SU-DHL-6 (cell line): Measurements from ENCODE around the gene DCN.

Source experiments
- H2AFZ ChIP-seq: fragments of 200-600 bp; sonication (generic); 2 replicates; pipeline ENCODE4 v1.6.1; 2014; ENCODE audit warnings: low read depth, mild to moderate bottlenecking, moderate library complexity, mixed read lengths, antibody characterized with exemption, low read length; ENCODE audit not compliant: severe bottlenecking
- H3F3A ChIP-seq: fragments of 200-600 bp; shearing (Covaris generic); 2 replicates; pipeline ENCODE4 v1.6.0; 2016; ENCODE audit warnings: antibody characterized with exemption, mild to moderate bottlenecking; ENCODE audit not compliant: insufficient read depth
- H3K27ac ChIP-seq: fragments of 200-600 bp; sonication (generic); 2 replicates; pipeline ENCODE4 v1.5.1; 2016; ENCODE audit warnings: low read depth, mild to moderate bottlenecking, low read length, moderate library complexity, mixed read lengths
- H3K27me3 ChIP-seq: fragments of 200-600 bp; sonication (generic), shearing (Covaris generic); 2 replicates; pipeline ENCODE4 v1.6.0; 2014; ENCODE audit warnings: mild to moderate bottlenecking, low read length
- H3K36me3 ChIP-seq: fragments of 200-600 bp; sonication (generic); 2 replicates; pipeline ENCODE4 v1.6.1; 2014; ENCODE audit warnings: mild to moderate bottlenecking, low read length, mixed read lengths
- H3K4me2 ChIP-seq: fragments of 300-600, 200-600 bp; shearing (Covaris generic), sonication (generic); 2 replicates; pipeline ENCODE4 v1.6.0; 2014; ENCODE audit warnings: low read length, low read depth, mild to moderate bottlenecking; ENCODE audit not compliant: poor library complexity, severe bottlenecking
- H3K4me3 ChIP-seq: fragments of 200-600 bp; sonication (generic); 2 replicates; pipeline ENCODE4 v1.5.1; 2014; ENCODE audit warnings: antibody characterized with exemption, low read length, mild to moderate bottlenecking, mixed read lengths; ENCODE audit not compliant: insufficient read depth, poor library complexity, severe bottlenecking
- H3K79me2 ChIP-seq: fragments of 200-600 bp; sonication (generic); 2 replicates; pipeline ENCODE4 v1.6.1; 2014; ENCODE audit warnings: mild to moderate bottlenecking, low read length, moderate library complexity; ENCODE audit not compliant: insufficient read depth
- H3K9ac ChIP-seq: fragments of 200-600 bp; sonication (generic); 2 replicates; pipeline ENCODE4 v1.7.0; 2014; ENCODE audit warnings: mild to moderate bottlenecking, low read length
- H3K9me2 ChIP-seq: fragments of 200-600 bp; sonication (generic); replicated peaks from 2 replicates; pipeline ENCODE4 v1.6.1; 2014; ENCODE audit warnings: low read length; ENCODE audit not compliant: insufficient read depth
- H3K9me3 ChIP-seq: fragments of 200-600 bp; sonication (generic); 2 replicates; pipeline ENCODE4 v1.6.1; 2014; ENCODE audit warnings: low read length, mixed read lengths; ENCODE audit not compliant: insufficient read depth
- H4K20me1 ChIP-seq: fragments of 200-600 bp; sonication (generic); 2 replicates; pipeline ENCODE4 v1.6.1; 2014; ENCODE audit warnings: low read depth, mild to moderate bottlenecking, antibody characterized with exemption, low read length, moderate library complexity, mixed read lengths
- EZH2phosphoT487 ChIP-seq: fragments of 200-600 bp; sonication (generic), shearing (Covaris generic); conservative IDR thresholded peaks from 2 replicates; pipeline ENCODE4 v1.6.1; 2018; ENCODE audit warnings: mild to moderate bottlenecking, antibody characterized with exemption, low read length, moderate library complexity, mixed read lengths
- TF ChIP-seq, protein P1 (sequence below): fragments of 200-600 bp; sonication (generic); IDR thresholded peaks from one replicate; pipeline ENCODE4 v1.5.1; 2017; ENCODE audit warnings: antibody characterized with exemption, mild to moderate bottlenecking, low read length, moderate library complexity; ENCODE audit not compliant: insufficient read depth, poor library complexity, severe bottlenecking

The DCN gene

DNA sequence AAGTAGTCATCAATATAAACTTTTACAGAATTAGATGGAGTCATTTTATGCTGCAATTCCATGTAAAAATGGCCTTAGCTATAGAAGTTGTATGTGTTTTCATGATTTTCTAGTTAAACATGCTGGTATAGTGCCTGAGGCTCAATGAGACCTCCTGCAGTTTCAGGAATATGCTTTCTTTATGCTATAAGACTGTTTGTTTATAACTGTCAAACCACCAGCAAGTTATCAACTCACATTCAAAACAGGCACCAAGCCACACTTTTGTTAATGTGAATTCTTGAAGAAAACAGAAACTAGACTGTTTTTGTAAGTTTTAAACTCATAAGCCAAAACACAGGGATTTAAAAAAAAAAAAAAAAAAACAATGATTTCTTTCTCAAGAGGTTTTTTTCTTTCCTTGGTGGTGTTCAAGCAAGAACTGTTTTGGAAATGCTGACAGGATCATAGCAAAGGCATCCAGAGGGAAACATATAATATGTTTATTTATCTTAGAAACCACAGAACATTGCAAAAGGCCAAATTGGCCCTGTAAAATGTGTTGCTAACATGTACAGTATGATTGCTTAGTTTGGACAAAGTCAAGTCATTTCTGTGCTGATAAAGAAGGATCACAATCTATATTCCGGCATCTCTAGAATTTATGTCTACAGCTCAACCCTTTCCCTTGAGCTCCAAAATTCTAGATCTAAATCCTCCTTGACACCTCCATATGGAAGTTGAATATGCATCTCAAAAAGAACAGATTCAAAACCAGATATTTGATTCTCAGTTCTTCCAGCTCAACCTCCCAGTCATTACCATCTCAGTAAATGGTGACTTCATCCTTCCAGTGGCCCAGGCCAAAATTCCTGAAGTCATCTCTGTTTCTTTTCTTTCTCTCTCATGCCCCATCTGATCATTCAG lies 42.3 kb downstream of the DCN start:
- no peaks in the 10 kb centered on the region for H3K9me2 ChIP-seq
- H3K27me3 ChIP-seq = no peaks in the 10 kb centered on the region
- no peak overlapping the region for H2AFZ ChIP-seq
- no peak overlapping the region for H3K27ac ChIP-seq
- H3K36me3 ChIP-seq = no peaks in the 10 kb centered on the region
- TF ChIP-seq, protein P1, sequence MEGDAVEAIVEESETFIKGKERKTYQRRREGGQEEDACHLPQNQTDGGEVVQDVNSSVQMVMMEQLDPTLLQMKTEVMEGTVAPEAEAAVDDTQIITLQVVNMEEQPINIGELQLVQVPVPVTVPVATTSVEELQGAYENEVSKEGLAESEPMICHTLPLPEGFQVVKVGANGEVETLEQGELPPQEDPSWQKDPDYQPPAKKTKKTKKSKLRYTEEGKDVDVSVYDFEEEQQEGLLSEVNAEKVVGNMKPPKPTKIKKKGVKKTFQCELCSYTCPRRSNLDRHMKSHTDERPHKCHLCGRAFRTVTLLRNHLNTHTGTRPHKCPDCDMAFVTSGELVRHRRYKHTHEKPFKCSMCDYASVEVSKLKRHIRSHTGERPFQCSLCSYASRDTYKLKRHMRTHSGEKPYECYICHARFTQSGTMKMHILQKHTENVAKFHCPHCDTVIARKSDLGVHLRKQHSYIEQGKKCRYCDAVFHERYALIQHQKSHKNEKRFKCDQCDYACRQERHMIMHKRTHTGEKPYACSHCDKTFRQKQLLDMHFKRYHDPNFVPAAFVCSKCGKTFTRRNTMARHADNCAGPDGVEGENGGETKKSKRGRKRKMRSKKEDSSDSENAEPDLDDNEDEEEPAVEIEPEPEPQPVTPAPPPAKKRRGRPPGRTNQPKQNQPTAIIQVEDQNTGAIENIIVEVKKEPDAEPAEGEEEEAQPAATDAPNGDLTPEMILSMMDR = no peak
- no peak for TF ChIP-seq EZH2phosphoT487
- H4K20me1 ChIP-seq = no peaks in the 10 kb centered on the region
- H3K9ac ChIP-seq = no peak overlapping the region
- no peaks in the 10 kb centered on the region for H3K9me3 ChIP-seq
- H3K4me3 ChIP-seq = no peak overlapping the region
- no peaks in the 10 kb centered on the region for H3F3A ChIP-seq
- no peaks in the 10 kb centered on the region for H3K79me2 ChIP-seq
- no peak overlapping the region for H3K4me2 ChIP-seq

DNA sequence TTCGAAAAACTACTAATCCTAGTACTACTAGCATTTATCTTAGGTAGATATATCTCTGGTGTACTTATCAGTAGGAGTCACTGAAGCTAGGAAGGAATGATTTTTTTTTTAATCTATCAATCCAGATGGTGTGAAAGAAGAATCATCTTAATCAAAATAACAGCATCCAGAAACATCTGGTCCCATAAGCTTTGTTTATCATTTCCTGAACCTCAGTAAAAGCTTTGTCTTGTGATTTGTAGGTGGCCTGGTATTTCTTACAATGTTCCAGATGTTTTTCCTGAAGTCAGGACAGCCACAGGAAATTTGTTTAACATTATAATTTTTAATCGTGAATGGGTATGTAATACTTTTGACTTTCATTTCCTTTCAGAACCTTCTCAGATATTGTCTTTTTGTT lies 43.3 kb downstream of the DCN start:
- H3F3A ChIP-seq = no peaks in the 10 kb centered on the region
- TF ChIP-seq, protein P1 = no peak
- no peak for TF ChIP-seq EZH2phosphoT487

DNA sequence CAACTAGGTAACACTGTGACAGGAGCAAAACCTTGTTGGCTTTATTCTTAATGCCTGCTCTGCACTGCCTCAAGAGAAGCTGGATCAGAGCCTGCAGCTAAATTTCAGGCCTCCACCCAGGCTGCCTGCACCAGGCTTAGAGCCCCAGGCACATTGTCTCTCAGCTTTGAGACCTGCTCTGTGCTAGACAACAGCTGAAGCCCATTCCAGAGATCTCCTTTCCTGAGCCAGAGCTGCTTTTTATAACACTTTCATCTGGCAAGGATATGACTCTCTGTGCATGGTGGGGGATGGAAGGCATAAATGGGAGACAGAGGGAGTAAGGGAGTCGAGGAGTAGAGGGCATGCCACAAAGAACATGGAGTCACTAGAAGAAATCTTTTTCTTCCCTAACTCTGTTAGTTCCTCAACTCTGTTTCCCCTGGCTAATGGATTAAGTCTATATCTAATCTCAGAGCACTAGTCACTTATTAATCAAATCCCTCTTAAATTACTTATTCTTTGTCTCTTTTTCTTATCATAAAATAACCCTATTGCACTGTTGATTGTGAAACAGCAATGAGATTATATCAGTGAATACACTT lies 44.2 kb downstream of the DCN start:
- no peak overlapping the region for H2AFZ ChIP-seq
- no peaks in the 10 kb centered on the region for H3K36me3 ChIP-seq
- no peak overlapping the region for H3K4me2 ChIP-seq
- TF ChIP-seq EZH2phosphoT487 = no peak
- TF ChIP-seq, protein P1 = no peak
- no peaks in the 10 kb centered on the region for H3K9me2 ChIP-seq
- no peak overlapping the region for H3K4me3 ChIP-seq
- no peaks in the 10 kb centered on the region for H4K20me1 ChIP-seq
- no peaks in the 10 kb centered on the region for H3K9me3 ChIP-seq
- no peaks in the 10 kb centered on the region for H3K79me2 ChIP-seq
- H3K27ac ChIP-seq = no peak overlapping the region
- H3K9ac ChIP-seq = no peak overlapping the region
- no peaks in the 10 kb centered on the region for H3K27me3 ChIP-seq
- no peaks in the 10 kb centered on the region for H3F3A ChIP-seq

More for the DNA sequence above, 43.3 kb downstream of the DCN start:
- Histone ChIP-seq H2AFZ (no peak overlapping the region), H3K9ac (no peak overlapping the region), H3K4me2 (no peak overlapping the region), H3K9me3 (no peaks in the 10 kb centered on the region), H3K9me2 (no peaks in the 10 kb centered on the region), H3K79me2 (no peaks in the 10 kb centered on the region), H3K27ac (no peak overlapping the region), H3K36me3 (no peaks in the 10 kb centered on the region), H3K4me3 (no peak overlapping the region), H3K27me3 (no peaks in the 10 kb centered on the region), H4K20me1 (no peaks in the 10 kb centered on the region)
